H54 (cell line): ENCODE data around the gene SLC39A8.
"Not testable (repeated sequence)": the region's sequence is repeated elsewhere in the genome, so short reads cannot be mapped to it uniquely, and the experiment has no call there.

Experiments used
- DNase-seq: peaks from one replicate; pipeline ENCODE4 v3.0.0; 2011; ENCODE audit warnings: low spot score, mixed read lengths; ENCODE audit not compliant: insufficient read length
- FAIRE-seq: peaks from 3 replicates; lab custom pipeline; 2011; peaks lifted over from hg19 to GRCh38; lab: Jason Lieb, UNC
- POLR2A ChIP-seq: IDR thresholded peaks from 2 replicates; pipeline ENCODE4 v1.6.1; 2011; ENCODE audit warnings: low read depth, mild to moderate bottlenecking, low read length

The SLC39A8 gene

DNA sequence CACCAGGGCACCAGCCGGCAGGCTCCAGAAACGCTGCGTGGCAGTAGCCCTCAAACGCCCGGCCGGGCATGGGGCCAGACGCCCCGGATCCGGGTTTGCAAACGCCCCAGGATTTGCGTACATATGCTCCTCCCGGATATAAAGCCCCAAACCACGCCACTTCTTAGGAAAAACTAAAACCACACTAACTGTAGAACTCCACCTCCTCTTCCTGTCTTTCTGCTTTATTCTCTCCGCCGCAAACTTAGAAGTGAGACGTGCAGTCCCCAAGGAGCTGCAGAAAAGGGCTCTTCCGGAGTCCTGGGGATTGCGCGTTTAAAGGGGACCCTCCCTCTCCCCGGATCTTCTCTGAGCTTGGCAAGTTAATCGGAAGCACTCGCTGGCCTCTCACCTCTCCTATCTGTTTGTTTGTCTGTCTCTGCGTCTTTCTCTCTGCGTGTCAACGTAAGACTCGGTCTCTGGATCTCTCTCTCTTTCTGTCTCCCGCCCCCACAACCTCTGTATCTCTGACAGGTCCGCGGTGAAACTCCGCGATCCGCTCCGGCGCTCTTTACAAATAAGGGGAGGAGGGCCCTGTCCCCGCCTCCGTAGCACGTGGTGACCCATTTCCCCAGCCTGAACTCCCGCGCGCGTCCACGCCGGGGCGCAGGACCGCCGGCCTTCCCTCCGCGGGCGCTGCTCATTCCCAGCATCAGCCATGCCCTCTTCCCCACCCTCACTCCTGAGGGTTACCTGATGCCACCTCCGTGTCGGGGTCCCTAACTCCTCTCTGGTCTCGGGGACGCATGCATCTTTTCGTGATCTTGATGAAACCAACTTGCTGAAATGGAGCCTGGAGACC, at the start of gene SLC39A8:
Gene SLC39A8, minus strand, starts transcription at position 529 of the 841 bp plus-strand sequence. CDS start 820 bp downstream, outside the sequence.
- peak; percentile 64 for DNase-seq
- FAIRE-seq, result peak; percentile 62
- TF ChIP-seq POLR2A, result peak; percentile 28; the same call in 1 of the 2 replicates

DNA sequence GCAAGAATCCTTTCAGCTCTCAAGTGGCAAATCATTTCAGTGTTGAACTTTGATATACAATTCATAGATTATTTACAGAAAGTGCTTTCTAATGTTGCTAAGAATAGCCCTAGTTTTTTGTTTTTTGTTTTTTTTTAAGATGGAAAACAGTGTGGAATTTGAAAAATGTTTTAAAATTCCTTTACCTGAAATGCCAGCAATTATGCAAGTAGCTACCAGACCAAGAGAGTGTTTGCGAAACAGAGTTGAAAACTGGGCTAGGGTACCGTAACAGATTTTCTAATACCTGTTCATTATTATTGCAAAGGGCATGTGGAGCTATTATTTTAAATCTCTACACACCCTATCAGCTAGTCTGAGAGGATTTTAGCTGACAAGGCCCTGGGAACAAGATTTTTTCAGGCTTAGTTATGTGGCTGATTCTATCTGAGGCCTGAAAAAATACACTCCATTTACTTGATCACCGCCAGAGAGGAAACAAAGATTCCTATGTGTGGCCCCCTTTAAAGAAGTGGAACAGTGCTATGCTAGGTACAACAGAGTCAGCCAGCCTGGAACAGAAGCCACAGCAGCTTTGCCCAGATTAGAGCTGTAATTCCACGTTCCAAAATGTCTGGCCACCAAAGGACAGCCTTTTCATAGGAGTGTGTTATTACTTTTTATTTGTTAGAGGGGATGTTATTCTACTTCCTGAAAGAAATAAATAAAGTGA, 46.9 kb upstream of the SLC39A8 start:
- DNase-seq, result no peak
- FAIRE-seq, result no peak
- TF ChIP-seq POLR2A, result no peak

DNA sequence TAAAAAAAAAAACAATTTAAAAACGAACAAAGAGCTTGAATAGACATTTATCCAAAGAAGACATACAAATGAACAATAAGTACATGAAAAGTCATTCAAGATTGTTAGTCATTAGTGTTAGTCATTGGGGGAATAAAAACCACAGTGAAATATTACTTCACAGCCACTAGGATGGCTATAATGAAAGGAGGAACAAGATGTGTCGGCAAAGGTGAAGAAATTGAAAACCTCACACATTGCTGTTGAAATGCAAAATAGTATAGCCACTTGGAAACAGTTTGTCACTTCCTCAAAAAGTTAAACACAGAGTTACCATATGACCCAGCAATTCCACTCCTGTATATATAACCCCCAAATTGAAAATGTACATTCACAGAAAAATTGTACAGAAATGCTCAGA, 45.2 kb upstream of the SLC39A8 start:
- FAIRE-seq (peak; percentile 52), DNase-seq (no peak)
- no peak for TF ChIP-seq POLR2A

DNA sequence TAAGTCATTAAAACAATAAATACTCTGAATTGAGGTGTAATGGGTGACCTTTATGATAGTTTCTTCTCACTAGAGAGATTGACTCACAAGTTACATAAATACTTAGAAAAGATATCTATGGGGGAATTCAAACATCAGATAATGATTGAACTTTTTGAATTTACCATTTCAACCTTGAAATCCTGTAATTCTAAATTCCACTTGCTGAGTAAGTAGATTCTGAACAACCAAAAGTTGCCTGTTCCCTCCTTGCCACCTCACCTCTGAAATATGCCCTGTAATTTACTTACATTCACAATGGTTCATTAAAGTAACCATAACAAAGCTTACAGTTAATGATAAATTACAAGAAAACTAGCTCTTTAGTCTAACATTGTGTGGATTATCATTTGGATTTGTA, 43.3 kb upstream of the SLC39A8 start:
- DNase-seq, result no peak
- no peak for TF ChIP-seq POLR2A
- FAIRE-seq, result no peak

DNA sequence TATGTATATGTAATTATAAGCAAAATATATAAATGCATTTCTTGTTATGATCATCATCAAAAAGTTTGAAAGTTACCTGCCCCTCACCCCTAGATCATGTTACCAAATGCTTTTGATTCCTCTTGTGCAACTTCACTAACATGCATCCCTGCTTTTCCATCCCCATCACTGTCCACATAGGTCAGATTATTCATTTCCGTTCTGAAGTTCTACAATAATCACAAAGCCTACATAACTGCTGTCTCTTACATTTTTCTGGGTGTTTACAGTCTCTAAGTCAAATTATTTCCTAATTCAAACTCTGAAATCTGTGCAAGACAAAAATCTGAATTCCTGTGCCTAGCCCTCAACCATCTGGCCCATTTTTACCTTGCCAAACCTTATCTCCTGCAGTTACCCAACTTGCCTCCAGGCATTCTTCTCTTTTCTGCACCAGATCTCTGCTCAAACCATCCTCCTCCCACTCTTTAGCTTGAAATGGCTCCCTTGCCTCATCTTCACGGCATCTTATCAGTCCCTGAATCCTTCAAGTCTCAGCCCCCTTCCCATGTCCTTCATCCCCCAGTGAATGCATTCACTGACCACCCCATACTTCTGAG, 42.4 kb upstream of the SLC39A8 start:
- no peak for DNase-seq
- TF ChIP-seq POLR2A, result no peak
- FAIRE-seq, result no peak

DNA sequence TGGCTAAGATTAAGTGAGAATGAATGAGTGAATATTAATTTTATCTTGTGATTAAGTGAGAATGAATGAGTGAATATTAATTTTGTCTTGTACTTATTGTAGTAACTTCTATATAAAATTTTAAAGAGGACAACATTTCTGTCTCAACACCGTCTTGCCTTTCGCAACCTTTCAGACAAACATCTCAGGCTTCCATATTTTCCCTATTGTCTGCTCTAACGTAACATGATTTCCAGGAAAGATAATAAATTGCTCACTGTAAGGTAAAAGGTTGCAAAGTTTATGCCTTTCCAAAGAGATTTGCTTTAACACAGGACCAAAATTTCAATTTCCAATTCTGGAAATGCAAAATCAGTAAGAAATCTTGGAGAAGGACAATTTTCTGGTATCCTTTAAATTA, 41.7 kb upstream of the SLC39A8 start:
- DNase-seq (no peak), FAIRE-seq (no peak)
- TF ChIP-seq POLR2A, result no peak

DNA sequence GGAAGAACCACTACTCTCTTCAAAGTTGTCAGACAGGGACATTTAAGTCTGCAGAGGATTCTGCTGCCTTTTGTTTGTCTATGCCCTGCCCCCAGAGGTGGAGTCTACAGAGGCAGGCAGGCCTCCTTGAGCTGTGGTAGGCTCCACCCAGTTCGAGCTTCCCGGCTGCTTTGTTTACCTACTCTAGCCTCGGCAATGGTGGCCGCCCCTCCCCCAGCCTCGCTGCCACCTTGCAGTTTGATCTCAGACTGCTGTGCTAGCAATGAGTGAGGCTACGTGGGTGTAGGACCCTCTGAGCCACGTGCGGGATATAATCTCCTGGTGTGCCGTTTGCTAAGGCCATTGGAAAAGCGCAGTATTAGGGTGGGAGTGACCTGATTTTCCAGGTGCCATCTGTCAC, 35.0 kb upstream of the SLC39A8 start:
- not testable (repeated sequence) for DNase-seq, FAIRE-seq

DNA sequence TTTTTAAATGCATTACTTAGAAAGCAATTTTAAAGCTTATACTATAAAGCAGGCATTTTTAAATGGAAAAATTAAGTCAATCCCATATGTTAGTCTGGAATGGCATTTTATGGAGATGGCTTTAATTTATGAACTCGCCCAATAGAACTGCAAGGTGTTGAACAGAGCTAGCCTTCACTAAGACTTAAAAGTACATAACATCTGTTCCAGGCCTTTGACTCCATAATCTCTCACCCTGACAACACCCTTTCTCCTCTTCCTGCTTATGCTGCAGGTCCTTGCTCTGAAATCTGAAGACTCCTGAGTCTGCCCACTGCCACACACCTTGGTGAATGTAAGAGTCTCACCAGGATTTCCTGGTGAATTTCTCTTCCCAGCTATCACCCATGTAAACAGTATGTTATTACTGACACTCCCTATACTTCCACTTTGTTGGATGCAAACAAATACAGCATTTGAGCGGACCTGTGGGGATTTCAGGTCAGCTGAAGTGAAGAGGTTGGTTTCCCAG, 17.7 kb upstream of the SLC39A8 start:
- DNase-seq (no peak), FAIRE-seq (no peak)
- no peak for TF ChIP-seq POLR2A

DNA sequence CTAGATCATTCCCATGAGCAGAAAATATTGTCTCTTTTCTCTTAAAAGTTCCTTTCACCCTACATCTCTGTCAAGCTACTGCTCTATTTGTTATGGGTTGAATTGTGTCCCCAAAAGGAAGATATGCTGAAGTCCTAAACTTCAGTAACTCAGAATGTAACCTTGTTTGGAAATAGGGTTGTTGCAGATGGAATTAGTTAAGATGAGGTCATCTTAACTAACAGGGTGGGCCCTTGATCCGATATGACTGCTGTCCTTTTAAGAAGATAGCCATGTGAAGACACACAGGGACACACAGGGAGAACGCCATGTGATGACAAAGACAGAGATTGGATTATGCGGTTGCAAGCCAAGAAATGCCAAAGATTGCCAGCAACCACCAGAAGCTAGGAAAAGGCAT, 12.8 kb upstream of the SLC39A8 start:
- FAIRE-seq (no peak), DNase-seq (no peak)
- TF ChIP-seq POLR2A, result no peak

DNA sequence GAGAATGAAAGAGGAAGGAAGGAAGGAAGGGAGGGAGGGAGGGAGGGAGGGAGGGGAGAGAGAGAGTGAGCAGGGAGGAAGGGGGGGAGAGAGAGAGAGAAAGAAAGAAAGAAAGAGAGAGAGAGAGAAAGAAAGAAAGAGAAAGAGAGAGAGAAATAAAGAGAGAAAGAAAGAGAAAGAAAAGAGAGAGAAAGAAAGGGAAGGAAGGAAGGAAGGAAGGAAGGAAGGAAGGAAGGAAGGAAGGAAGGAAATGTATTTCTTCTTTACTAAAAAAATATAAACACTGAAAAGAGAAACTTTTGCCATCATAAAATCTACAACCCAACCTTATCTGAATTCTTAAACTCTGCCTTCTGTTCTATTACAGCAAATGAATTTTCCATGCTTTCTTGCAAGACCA, 12.4 kb upstream of the SLC39A8 start:
- not testable (repeated sequence) for FAIRE-seq, DNase-seq

DNA sequence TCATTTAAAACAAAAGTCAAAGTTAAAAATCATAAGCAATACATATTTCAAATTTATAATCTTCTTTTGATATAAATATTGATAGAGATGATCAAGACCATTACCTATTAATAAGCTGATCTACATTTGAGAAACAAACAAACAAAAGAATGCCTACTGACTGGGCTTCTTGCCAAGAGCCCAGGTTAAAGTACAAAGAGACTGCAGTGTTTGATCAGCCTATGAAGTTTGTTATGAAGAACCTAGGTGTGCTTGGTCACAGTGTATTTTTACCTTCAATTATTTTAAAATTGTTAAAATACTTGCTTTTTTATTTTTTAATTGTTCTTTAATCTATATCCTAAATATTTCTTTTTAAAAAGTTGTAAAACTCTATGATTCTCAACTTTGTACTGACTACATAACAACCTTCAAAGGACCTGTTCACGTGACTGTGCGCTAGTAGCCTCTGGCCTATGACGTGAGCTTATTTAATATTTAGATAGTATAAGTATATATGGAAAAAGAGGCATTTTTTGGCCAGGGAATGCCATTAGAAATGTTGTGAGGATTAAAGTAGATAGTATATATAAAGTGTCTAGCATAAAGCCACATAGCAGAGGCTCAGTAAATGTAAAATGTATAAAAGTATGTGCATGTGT, 11.4 kb upstream of the SLC39A8 start:
- no peak for DNase-seq
- FAIRE-seq, result no peak
- no peak for TF ChIP-seq POLR2A

DNA sequence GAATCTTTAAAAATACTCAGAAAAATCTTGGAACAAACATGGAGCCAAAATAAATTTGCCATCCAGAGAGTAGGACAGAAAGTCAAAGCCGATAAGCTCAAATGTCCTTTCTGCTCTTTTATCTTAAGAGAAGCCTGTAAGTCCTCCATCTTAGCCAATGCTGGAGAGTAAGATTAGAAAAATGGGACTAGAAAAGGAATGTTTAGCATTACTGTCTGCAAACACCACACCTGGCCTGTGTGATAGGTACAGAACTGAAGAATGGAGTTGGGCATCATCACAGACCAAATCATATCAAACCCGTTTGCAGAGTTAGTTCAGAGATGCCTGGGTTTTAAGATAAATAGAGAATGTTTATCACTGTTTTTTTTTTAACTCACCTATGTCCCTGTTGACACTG, 10.5 kb upstream of the SLC39A8 start:
- DNase-seq, result no peak
- FAIRE-seq, result no peak
- no peak for TF ChIP-seq POLR2A

DNA sequence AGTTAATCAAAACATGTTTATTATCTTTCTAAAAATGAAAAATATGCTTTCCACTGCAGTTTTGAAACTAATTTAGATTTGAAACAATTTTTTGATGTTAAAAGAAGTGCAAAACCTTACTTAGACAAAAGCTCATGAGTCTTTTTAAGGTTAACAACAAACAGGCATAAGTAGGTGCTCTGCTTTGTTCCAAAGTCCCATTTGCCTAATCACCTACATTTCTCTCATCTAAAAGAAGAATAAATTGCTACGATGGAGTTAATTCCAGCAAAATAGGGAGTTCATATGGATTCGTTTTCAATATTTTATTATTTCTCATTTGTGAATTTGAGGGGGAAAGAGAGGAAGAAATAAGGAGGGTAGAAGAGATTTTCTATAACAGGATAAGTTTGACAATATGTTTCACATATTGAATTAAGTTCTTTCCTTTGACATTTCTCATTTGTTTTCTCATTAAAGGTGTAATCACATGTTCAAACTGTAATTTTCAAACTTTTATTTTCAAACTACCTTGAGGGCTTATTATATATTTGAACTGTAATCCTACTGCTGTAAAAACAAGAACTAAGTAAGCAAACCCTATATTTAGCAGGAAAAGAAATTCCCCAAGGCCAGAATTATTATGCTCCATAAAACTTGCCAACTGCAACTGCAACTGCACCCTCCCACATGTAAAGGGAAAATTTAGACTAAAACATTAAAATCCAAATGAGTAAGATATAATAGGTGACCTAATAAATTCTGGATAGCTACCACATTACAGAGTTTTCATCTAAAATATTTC, 9.6 kb upstream of the SLC39A8 start:
- no peak for FAIRE-seq
- no peak for DNase-seq
- TF ChIP-seq POLR2A, result no peak

DNA sequence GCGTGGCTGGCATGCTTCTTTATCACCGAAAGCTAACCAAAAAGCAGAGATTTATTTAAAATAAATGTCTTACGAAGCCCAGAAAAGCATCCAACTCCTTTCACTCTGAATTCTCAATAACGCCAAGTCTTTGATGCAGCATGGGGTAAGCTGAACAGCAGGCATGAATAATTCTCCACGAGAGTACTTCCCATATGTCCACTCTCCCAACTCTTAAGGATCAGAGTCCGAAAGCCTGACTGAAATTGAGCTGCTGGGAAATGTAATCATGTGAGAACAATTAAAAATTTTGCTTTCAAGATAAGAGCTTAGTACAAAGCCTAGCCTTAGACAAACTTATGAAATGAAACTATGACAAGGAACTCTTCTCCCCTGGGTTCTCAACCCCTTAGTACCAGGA, 7.5 kb upstream of the SLC39A8 start:
- no peak for FAIRE-seq
- TF ChIP-seq POLR2A, result no peak
- DNase-seq, result no peak
